ENCODE data around the gene RXFP1.
A peak's percentile ranks its signal among the peaks of the same experiment; 100 is the strongest.

The RXFP1 gene

DNA sequence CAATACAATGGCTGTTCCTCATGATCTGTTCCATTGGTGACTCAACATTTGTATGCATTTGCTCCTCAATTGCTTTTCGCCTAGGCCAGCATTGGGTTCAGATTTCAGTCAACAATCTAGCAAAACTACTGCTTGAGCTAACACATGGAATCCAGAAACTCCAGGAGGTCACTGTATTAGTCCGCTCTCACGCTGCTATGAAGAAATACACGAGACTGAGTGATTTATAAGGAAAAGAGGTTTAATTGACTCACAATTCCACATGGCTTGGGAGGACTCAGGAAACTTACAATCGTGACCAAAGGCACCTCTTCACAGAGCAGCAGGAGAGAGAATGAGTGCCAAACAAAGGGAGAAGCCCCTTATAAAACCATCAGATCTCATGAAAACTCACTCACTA, 67.1 kb downstream of the RXFP1 start:
- H3K4me3 ChIP-seq (ENCODE audit: low read depth, low read length) = no peak overlapping the region
- TF ChIP-seq, protein P1, sequence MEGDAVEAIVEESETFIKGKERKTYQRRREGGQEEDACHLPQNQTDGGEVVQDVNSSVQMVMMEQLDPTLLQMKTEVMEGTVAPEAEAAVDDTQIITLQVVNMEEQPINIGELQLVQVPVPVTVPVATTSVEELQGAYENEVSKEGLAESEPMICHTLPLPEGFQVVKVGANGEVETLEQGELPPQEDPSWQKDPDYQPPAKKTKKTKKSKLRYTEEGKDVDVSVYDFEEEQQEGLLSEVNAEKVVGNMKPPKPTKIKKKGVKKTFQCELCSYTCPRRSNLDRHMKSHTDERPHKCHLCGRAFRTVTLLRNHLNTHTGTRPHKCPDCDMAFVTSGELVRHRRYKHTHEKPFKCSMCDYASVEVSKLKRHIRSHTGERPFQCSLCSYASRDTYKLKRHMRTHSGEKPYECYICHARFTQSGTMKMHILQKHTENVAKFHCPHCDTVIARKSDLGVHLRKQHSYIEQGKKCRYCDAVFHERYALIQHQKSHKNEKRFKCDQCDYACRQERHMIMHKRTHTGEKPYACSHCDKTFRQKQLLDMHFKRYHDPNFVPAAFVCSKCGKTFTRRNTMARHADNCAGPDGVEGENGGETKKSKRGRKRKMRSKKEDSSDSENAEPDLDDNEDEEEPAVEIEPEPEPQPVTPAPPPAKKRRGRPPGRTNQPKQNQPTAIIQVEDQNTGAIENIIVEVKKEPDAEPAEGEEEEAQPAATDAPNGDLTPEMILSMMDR (IDR thresholded peaks at IDR 0.05; ENCODE audit: low read depth, low read length) = no peak
- TF ChIP-seq, protein P2, sequence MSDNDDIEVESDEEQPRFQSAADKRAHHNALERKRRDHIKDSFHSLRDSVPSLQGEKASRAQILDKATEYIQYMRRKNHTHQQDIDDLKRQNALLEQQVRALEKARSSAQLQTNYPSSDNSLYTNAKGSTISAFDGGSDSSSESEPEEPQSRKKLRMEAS (IDR thresholded peaks at IDR 0.05; ENCODE audit: low read depth, low read length) = no peak
- no peak for TF ChIP-seq POLR2A (IDR thresholded peaks at IDR 0.05; ENCODE audit: extremely low read depth, insufficient read length)
- TF ChIP-seq MYC (IDR thresholded peaks at IDR 0.05; ENCODE audit: low read depth, low read length) = no peak
- DNase-seq (ENCODE audit: low read depth) = no peak

DNA sequence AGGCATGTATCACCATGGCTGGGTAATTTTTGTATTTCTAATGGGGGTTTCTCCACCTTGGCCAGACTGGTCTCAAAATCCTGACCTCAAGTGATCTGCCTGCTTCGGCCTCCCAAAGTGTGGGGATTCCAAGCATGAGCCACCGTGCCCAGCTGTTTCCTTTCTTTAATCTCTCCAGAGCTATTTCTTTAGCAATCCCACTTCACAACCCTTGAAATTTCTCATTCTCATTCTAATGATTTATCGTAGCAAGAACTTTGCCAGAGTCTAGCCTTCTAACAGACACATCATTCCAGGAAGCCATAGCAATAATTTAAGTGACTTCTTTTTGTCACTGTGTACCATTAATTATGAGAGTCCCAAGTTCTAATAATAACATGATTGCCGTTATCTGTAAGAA, 68.6 kb downstream of the RXFP1 start:
- DNase-seq (ENCODE audit: low read depth) = no peak
- no peak overlapping the region for H3K4me3 ChIP-seq (ENCODE audit: low read depth, low read length)
- TF ChIP-seq, protein P2 (IDR thresholded peaks at IDR 0.05; ENCODE audit: low read depth, low read length) = no peak
- TF ChIP-seq, protein P1 (IDR thresholded peaks at IDR 0.05; ENCODE audit: low read depth, low read length) = no peak
- TF ChIP-seq MYC (IDR thresholded peaks at IDR 0.05; ENCODE audit: low read depth, low read length) = no peak
- TF ChIP-seq POLR2A (IDR thresholded peaks at IDR 0.05; ENCODE audit: extremely low read depth, insufficient read length) = no peak

DNA sequence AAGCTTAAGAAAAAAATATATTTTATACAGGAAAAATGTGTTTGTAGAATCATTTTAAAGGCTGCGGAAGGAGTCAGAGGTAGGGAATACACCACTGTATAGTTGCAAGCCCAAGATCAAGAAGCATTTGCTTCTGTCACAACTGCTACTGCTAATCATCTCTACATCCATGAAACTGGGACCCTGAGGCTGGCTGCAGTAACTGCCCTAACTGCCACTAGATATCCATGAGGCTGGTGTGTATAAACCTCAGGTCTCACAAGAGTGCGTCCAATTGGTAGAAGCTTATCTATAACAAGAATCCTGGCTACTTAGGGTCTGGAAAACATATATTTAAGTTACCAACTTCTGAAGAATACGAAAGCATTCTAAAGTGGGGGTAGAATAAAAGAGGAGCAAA, 69.1 kb downstream of the RXFP1 start:
- H3K4me3 ChIP-seq (ENCODE audit: low read depth, low read length) = no peak overlapping the region
- TF ChIP-seq MYC (IDR thresholded peaks at IDR 0.05; ENCODE audit: low read depth, low read length) = no peak
- TF ChIP-seq, protein P2 (IDR thresholded peaks at IDR 0.05; ENCODE audit: low read depth, low read length) = no peak
- TF ChIP-seq POLR2A (IDR thresholded peaks at IDR 0.05; ENCODE audit: extremely low read depth, insufficient read length) = no peak
- TF ChIP-seq, protein P1 (IDR thresholded peaks at IDR 0.05; ENCODE audit: low read depth, low read length) = no peak

DNA sequence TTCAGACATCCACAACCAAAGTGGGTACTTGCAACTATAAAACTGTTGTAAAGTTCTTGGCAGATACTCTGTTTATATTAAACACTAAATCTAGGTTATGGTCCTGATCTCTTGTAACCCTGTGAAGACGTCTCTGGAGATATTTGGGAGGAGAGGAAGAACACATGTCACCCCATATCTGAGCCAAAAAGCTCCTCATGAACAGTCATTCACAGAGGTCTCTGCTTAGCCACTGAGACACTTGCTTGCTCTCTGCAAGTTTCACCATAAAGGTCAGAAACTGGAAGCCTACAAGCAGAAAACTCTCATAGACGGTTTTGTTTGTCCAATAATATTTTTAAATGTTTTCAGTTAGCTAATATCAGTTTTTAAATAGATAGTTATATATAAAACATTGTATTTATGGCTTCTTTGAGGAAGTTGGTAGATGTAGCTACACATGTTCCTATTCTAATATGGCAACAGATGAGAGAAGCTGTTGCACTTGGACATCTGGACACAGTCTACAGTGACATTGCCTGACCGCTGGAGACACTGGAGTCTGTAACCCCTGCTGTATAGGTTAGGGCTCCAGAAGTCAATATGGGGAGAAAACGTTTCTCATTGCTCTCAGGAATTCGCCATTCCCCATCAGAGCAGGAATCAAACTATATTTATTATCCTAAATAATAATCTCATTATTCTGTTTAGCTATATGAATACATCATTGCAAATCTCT, 76.4 kb downstream of the RXFP1 start:
- TF ChIP-seq, protein P2 (IDR thresholded peaks at IDR 0.05; ENCODE audit: low read depth, low read length) = no peak
- TF ChIP-seq POLR2A (IDR thresholded peaks at IDR 0.05; ENCODE audit: extremely low read depth, insufficient read length) (no peak), MYC (IDR thresholded peaks at IDR 0.05; ENCODE audit: low read depth, low read length) (no peak)
- TF ChIP-seq, protein P1 (IDR thresholded peaks at IDR 0.05; ENCODE audit: low read depth, low read length) = no peak
- DNase-seq (ENCODE audit: low read depth) = no peak
- no peak overlapping the region for H3K4me3 ChIP-seq (ENCODE audit: low read depth, low read length)

More for the DNA sequence above, 69.1 kb downstream of the RXFP1 start:
- DNase-seq (ENCODE audit: low read depth) = no peak

DNA sequence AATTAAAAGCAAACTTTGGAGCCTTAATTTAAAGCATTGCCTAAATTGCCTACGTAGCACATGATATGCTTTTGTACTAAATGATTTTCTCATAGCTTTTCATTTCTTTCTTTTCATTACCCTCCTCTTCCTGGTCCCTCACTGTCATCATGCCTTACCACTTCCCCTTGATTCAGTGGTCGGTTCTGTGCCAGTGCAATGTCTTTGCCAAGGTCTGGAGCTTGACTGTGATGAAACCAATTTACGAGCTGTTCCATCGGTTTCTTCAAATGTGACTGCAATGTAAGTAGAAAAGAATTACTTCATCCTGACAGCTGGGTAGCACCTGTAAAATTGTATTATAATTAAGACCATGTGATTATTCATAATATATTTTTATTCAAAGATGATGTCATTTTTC, 77.5 kb downstream of the RXFP1 start:
- peak; percentile 66 for DNase-seq (ENCODE audit: low read depth)

More for the DNA sequence above, 77.5 kb downstream of the RXFP1 start:
- TF ChIP-seq MYC (IDR thresholded peaks at IDR 0.05; ENCODE audit: low read depth, low read length) = no peak
- TF ChIP-seq, protein P1 (IDR thresholded peaks at IDR 0.05; ENCODE audit: low read depth, low read length) = no peak
- TF ChIP-seq, protein P2 (IDR thresholded peaks at IDR 0.05; ENCODE audit: low read depth, low read length) = no peak
- TF ChIP-seq POLR2A (IDR thresholded peaks at IDR 0.05; ENCODE audit: extremely low read depth, insufficient read length) = no peak
- no peak overlapping the region for H3K4me3 ChIP-seq (ENCODE audit: low read depth, low read length)

Measured in NB4 (cell line).